HepG2 (cell line): ENCODE data around the gene MRS2. TPM values are rescaled to one million over a fixed set of nuclear protein-coding genes. Genes with fewer than 3 reads are reported as not detected.
A peak's percentile ranks its signal among the peaks of the same experiment; 100 is the strongest.

ENCODE experiments used
- ARID2 ChIP-seq: sonication (generic); formaldehyde crosslinking; IDR thresholded peaks from 2 replicates; pipeline ENCODE4 v1.8.1; 2022; ENCODE audit warnings: mild to moderate bottlenecking, missing genetic modification reagents, borderline replicate concordance
- CEBPB ChIP-seq: IDR thresholded peaks from 2 replicates; pipeline ENCODE4 v1.6.1; 2011; ENCODE audit warnings: low read depth, low read length, improper control_type of control experiment, borderline replicate concordance
- CREBL2 ChIP-seq: sonication (generic); formaldehyde crosslinking; IDR thresholded peaks from 2 replicates; pipeline ENCODE4 v1.8.1; 2023; ENCODE audit warnings: missing genetic modification reagents, mild to moderate bottlenecking, borderline replicate concordance
- CSRNP1 ChIP-seq: sonication (generic); formaldehyde crosslinking; IDR thresholded peaks from 2 replicates; pipeline ENCODE4 v1.8.1; 2023; ENCODE audit warnings: mild to moderate bottlenecking, missing genetic modification reagents
- DZIP1 ChIP-seq: sonication (generic); formaldehyde crosslinking; IDR thresholded peaks from 2 replicates; pipeline ENCODE4 v1.5.0; 2020; ENCODE audit warnings: mild to moderate bottlenecking, missing genetic modification reagents
- EZH2 ChIP-seq: conservative IDR thresholded peaks from 2 replicates; pipeline ENCODE4 v1.6.1; 2012; ENCODE audit warnings: mild to moderate bottlenecking, low read depth, low read length, moderate library complexity
- GPBP1L1 ChIP-seq: sonication (generic); formaldehyde crosslinking; IDR thresholded peaks from 2 replicates; pipeline ENCODE4 v1.5.0; 2020; ENCODE audit warnings: mild to moderate bottlenecking, missing genetic modification reagents
- JARID2 ChIP-seq: sonication (generic); formaldehyde crosslinking; IDR thresholded peaks from 2 replicates; pipeline ENCODE4 v1.8.1; 2023; ENCODE audit warnings: missing genetic modification reagents, inconsistent platforms; ENCODE audit not compliant: insufficient replicate concordance
- MBD4 ChIP-seq: IDR thresholded peaks from 2 replicates; pipeline ENCODE4 v1.6.1; 2012; ENCODE audit warnings: low read length, inconsistent platforms, borderline replicate concordance
- MED13 ChIP-seq: sonication (generic); formaldehyde crosslinking; IDR thresholded peaks from 2 replicates; pipeline ENCODE4 v1.5.0; 2020; ENCODE audit warnings: missing genetic modification reagents
- MNT ChIP-seq: fragments of 450-650 bp; IDR thresholded peaks from 2 replicates; pipeline ENCODE4 v1.6.1; 2016
- POLR2AphosphoS2 ChIP-seq: IDR thresholded peaks from 2 replicates; pipeline ENCODE4 v1.6.1; 2011; ENCODE audit warnings: low read depth, low read length, improper control_type of control experiment
- ZBTB39 ChIP-seq: sonication (generic); formaldehyde crosslinking; IDR thresholded peaks from 2 replicates; pipeline ENCODE4 v1.5.0; 2020; ENCODE audit warnings: missing genetic modification reagents
- ZNF251 ChIP-seq: sonication (generic); formaldehyde crosslinking; IDR thresholded peaks from 2 replicates; pipeline ENCODE4 v1.9.0; 2021; ENCODE audit warnings: mild to moderate bottlenecking, missing genetic modification reagents
- ZNF274 ChIP-seq: sonication (generic); formaldehyde crosslinking; IDR thresholded peaks from 2 replicates; pipeline ENCODE4 v1.5.1; 2020; ENCODE audit warnings: mild to moderate bottlenecking, missing genetic modification reagents
- ZNF547 ChIP-seq: sonication (generic); formaldehyde crosslinking; IDR thresholded peaks from 2 replicates; pipeline ENCODE4 v1.5.1; 2020; ENCODE audit warnings: mild to moderate bottlenecking, missing genetic modification reagents
- ZNF564 ChIP-seq: sonication (generic); formaldehyde crosslinking; IDR thresholded peaks from 2 replicates; pipeline ENCODE4 v1.8.1; 2023; ENCODE audit warnings: mild to moderate bottlenecking, missing genetic modification reagents
- polyA plus RNA-seq, 8 experiments: library from polyadenylated mRNA; depleted of rRNA in 3 of 8; stranded (reverse) in 7 of 8; unstranded in 1 of 8; fragments of >200 nt; fragmentation: Illumina TruSeq in 4 of 8; extraction: Trizol in 4 of 8; gene quantifications; 2 replicates each; pipeline versions ENCODE4 v1.2.1 to v1.2.3, GENCODE V29; 2011 to 2016; ENCODE audit warnings: low read depth in 4 of 8, missing spikeins in 1 of 8, mixed read lengths in 1 of 8; ENCODE audit not compliant: insufficient read depth in 1 of 8
- total RNA-seq, 5 experiments: library from RNA; depleted of rRNA; stranded (reverse); fragments of >200 nt; fragmentation: Illumina TruSeq; extraction: Trizol; gene quantifications; 2 replicates each; pipeline ENCODE4 v1.2.3, GENCODE V29; 2016; ENCODE audit warnings: low read depth in 1 of 5

The MRS2 gene
- total and polyA plus RNA-seq, 2 of the 13 experiments (the other 11 are each of a cell fraction or from before 2014, with no cell fraction given), result 31.1 to 83.8 TPM

GRCh38 chr6:24402697-24403500, at the start of gene MRS2 (continued):
- no peak; the same call in 1 of the 2 replicates for TF ChIP-seq DZIP1 (CRISPR knock-in tag)
- peak; percentile 94 for TF ChIP-seq ZNF547 (CRISPR knock-in tag)
- no peak for TF ChIP-seq EZH2
- TF ChIP-seq GPBP1L1 (CRISPR knock-in tag), result no peak
- peak; percentile 23; the same call in 1 of the 2 replicates for TF ChIP-seq ZBTB39 (CRISPR knock-in tag)
- no peak for TF ChIP-seq MNT
- peak; percentile 96 for TF ChIP-seq ZNF274 (CRISPR knock-in tag)
- peak; percentile 93 for TF ChIP-seq MED13
- no peak for TF ChIP-seq CEBPB
- peak; percentile 50; the same call in 1 of the 2 replicates for TF ChIP-seq CREBL2
- peak; percentile 78; the same call in 1 of the 2 replicates for TF ChIP-seq ZNF251
- peak; percentile 94 for TF ChIP-seq ARID2
- TF ChIP-seq POLR2AphosphoS2, result no peak
- no peak for TF ChIP-seq MBD4
- no peak for TF ChIP-seq JARID2 (CRISPR knock-in tag)
- peak; percentile 98 for TF ChIP-seq CSRNP1
- TF ChIP-seq ZNF564, result peak; percentile 92
